Adrenal gland (tissue), 12 donors: Measurements from ENCODE around the gene NBEAL1. TPM values are rescaled to one million over a fixed set of nuclear protein-coding genes. Genes with fewer than 3 reads are reported as not detected.
A peak's percentile ranks its signal among the peaks of the same experiment; 100 is the strongest.

Source experiments
- DNase-seq, 7 donors: peaks; one replicate each; pipeline ENCODE4 v3.0.0-alpha.2; 2019 to 2020
- H3K27ac ChIP-seq, 5 donors: fragments of 200-600 bp; sonication (generic) in 4 of 5; 1 replicate in 3 of 5; 2 replicates in 2 of 5; pipeline versions ENCODE4 v1.5.1 to v1.8.0; 2016 to 2020; ENCODE audit warnings: mild to moderate bottlenecking in 1 of 5
- H3K27me3 ChIP-seq: fragments of 200-600 bp; 2 replicates; pipeline ENCODE4 v1.8.0; 2021
- H3K36me3 ChIP-seq, 2 donors: fragments of 200-600 bp; replicated peaks in 1 of 2; 1 replicate in 1 of 2; 2 replicates in 1 of 2; pipeline versions ENCODE4 v1.5.1 to v1.8.0; 2018 to 2022
- H3K4me1 ChIP-seq, 2 donors: fragments of 200-600 bp; replicated peaks in 1 of 2; 1 replicate in 1 of 2; 2 replicates in 1 of 2; pipeline versions ENCODE4 v1.5.1 to v1.8.0; 2018 to 2021
- H3K4me3 ChIP-seq, 4 donors: fragments of 200-600 bp; sonication (generic) in 3 of 4; one replicate each; pipeline ENCODE4 v1.5.1; 2016 to 2018
- H3K9me3 ChIP-seq, 3 donors: fragments of 200-600 bp; sonication (generic) in 1 of 3; replicated peaks in 1 of 3; 1 replicate in 2 of 3; 2 replicates in 1 of 3; pipeline versions ENCODE4 v1.5.1 to v1.8.0; 2016 to 2021
- CTCF ChIP-seq, 6 experiments: fragments of 450-650 bp in 4 of 6; fragments of 200-600 bp in 2 of 6; sonication (generic) in 1 of 6; IDR thresholded peaks; 1 replicate in 5 of 6; 2 replicates in 1 of 6; pipeline versions ENCODE4 v1.5.1 to v1.8.0; 2016 to 2021; ENCODE audit warnings: antibody characterized with exemption in 6 of 6, mild to moderate bottlenecking in 2 of 6, moderate library complexity in 1 of 6
- POLR2A ChIP-seq, 2 donors: fragments of 450-650 bp; IDR thresholded peaks; one replicate each; pipeline ENCODE4 v1.6.1; 2017; ENCODE audit warnings: antibody characterized with exemption in 2 of 2, mild to moderate bottlenecking in 2 of 2, moderate library complexity in 1 of 2
- WGBS, 4 donors: extraction: QIAGEN DNeasy Blood & Tissue Kit in 2 of 4; methylation state at CpG; one replicate each; pipeline versions ENCODE4 v1.1.5 to v1.1.7; 2013 to 2017; 5-methylcytosine and 5-hydroxymethylcytosine counted together
- intact Hi-C, 2 donors: fragments of 100-400 bp; cut with DNase I; formaldehyde crosslinking; loops; one replicate each; pipeline versions ENCODE4 v1.14.1 to v1.15.0; 2022 to 2023
- polyA plus RNA-seq, 3 donors: library from polyadenylated mRNA; stranded (reverse); fragments of 200-250 nt in 2 of 3; fragments of 350-450 nt in 1 of 3; fragmentation: Illumina TruSeq in 1 of 3; extraction: RNeasy Lipid Tissue Mini Kit (QIAGEN cat#74804) in 1 of 3; gene quantifications; one replicate each; pipeline ENCODE4 v1.2.3, GENCODE V29; 2013 to 2014
- total RNA-seq, 9 donors: library from RNA; depleted of rRNA in 4 of 9; stranded (reverse); fragments of >200 nt in 4 of 9; fragments of 120-200 nt in 1 of 9; fragmentation: NEBNext Ultra II Directional in 1 of 9; extraction: Animal tissue kit (Norgen Biotek cat#: 25700) in 1 of 9; gene quantifications; one replicate each; pipeline versions ENCODE4 v1.1.0 to v1.2.4, GENCODE V29; 2013 to 2023
- donor health status: healthy with polysubstance abuse.
- donor health status: Bipolar disorder and iron deficiency.
- donor health status: DM: yes; HTN: yes; CAD: no.
- donor health status: DM: no; HTN: no; CAD: no.
- donor health status: DM: no; HTN: no; CAD: no.
- donor health status: DM: yes; HTN: yes; CAD: no.

Gene NBEAL1
- total and polyA plus RNA-seq, 12 donors, result 5.0 to 55.3 (median 25.4) TPM

GRCh38 chr2:203237346-203238238 lies 222.9 kb downstream of the NBEAL1 start:
- no peak for DNase-seq
- Histone ChIP-seq H3K4me3 (peak overlapping the region in 1 of 4 donors; percentile 74), H3K27me3 (no peaks in the 10 kb centered on the region), H3K9me3 (no peaks in the 10 kb centered on the region), H3K36me3 (no peaks in the 10 kb centered on the region), H3K4me1 (peaks cover 10 to 27% of the 10 kb centered on the region in 2 donors), H3K27ac (peak overlapping the region in 1 of 5 donors; percentile 95)
- TF ChIP-seq POLR2A (IDR thresholded peaks at IDR 0.05) (no peak), CTCF (IDR thresholded peaks at IDR 0.05) (no peak)
- 89 to 92% (median 90%) methylated on average over 16 of the region's 16 CpGs for WGBS, 4 donors
- intact Hi-C loops, result loop anchor here in 1 of 2 donors (10.0 kb wide), 1 partner anchor 207 kb away; no protein-coding TSS in a partner anchor

GRCh38 chr2:203238292-203238703 lies 223.6 kb downstream of the NBEAL1 start:
- intact Hi-C loops, result loop anchor here in 1 of 2 donors (10.0 kb wide), 1 partner anchor 207 kb away; no protein-coding TSS in a partner anchor
- peak overlapping the region in 4 of 5 donors; percentile 93 to 98 (median 94) for H3K27ac ChIP-seq
- TF ChIP-seq POLR2A (IDR thresholded peaks at IDR 0.05) (no peak), CTCF (IDR thresholded peaks at IDR 0.05) (no peak)

GRCh38 chr2:203238704-203239526 lies 224.2 kb downstream of the NBEAL1 start, which contains the start of gene CYP20A1:
TSS of gene CYP20A1 (plus strand) at chr2:203239018. CDS start at chr2:203239063, 45 bp downstream.
- H3K4me3 ChIP-seq, result peak within 1 kb of the TSS; percentile 59 to 74 (median 72)
- intact Hi-C loops, result loop anchor here in 1 of 2 donors (10.0 kb wide), 1 partner anchor 206 kb away; no protein-coding TSS in a partner anchor
- H3K36me3 ChIP-seq, result peaks cover 0 to 8% of the 10 kb centered on the region in 2 donors
- 0% methylated on average over 16 to 80 of the region's 80 CpGs for WGBS, 4 donors
- DNase-seq, result peak; percentile 96 to 98 (median 97)
- peaks cover 10 to 27% of the 10 kb centered on the region in 2 donors for H3K4me1 ChIP-seq
- no peaks in the 10 kb centered on the region for H3K9me3 ChIP-seq
- peak within 1 kb of the TSS; percentile 93 to 98 (median 94) for H3K27ac ChIP-seq
- H3K27me3 ChIP-seq, result no peaks in the 10 kb centered on the region
- TF ChIP-seq CTCF (IDR thresholded peaks at IDR 0.05) (peak in 5 of 6 experiments; percentile 28 to 46 (median 33)), POLR2A (IDR thresholded peaks at IDR 0.05) (peak; percentile 60 to 92)

More at GRCh38 chr2:203238292-203238703, 223.6 kb downstream of the NBEAL1 start:
- peaks cover 0 to 7% of the 10 kb centered on the region in 2 donors for H3K36me3 ChIP-seq
- no peaks in the 10 kb centered on the region for H3K27me3 ChIP-seq
- no peaks in the 10 kb centered on the region for H3K9me3 ChIP-seq
- WGBS, 4 donors, result 21 to 33% (median 26%) methylated on average over 18 to 22 of the region's 22 CpGs
- H3K4me3 ChIP-seq, result peak overlapping the region in 3 of 4 donors; percentile 59 to 74 (median 74)
- H3K4me1 ChIP-seq, result peaks cover 10 to 27% of the 10 kb centered on the region in 2 donors
- peak in 1 of 7 donors; percentile 32 for DNase-seq
